ENCODE results near the gene RPUSD3. TPM values are rescaled to one million over a fixed set of nuclear protein-coding genes. Genes with fewer than 3 reads are reported as not detected.

The RPUSD3 gene
- total and polyA plus RNA-seq, 4 donors: 14.4 to 22.7 (median 18.8) TPM

DNA sequence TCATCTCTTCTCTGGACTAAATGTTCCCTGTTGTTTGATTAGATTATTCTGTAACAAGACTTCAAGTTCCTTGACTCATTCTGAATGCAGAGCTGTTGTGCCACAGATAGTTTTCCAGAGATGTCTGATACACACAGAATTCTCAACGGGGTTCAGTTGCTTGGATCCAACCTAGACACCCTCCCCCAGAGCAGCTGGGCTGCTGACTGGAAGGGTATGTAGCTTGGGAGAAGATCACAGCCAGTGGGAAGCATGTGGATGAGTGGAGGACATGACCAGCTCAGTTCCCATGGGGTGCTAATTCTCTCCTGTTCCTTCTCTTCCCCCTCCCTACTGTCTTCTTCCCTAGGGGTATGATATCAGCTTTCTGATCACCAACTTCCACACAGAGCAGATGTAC is 40.3 kb downstream of the RPUSD3 start:
- Histone ChIP-seq H3K4me1 (ENCODE audit: control insufficient read depth in 4 of 4, insufficient read depth in 4 of 4, low read length in 3 of 4) (no peaks in the 10 kb centered on the region), H3K36me3 (ENCODE audit: control insufficient read depth in 4 of 4, insufficient read depth in 3 of 4, low read depth in 1 of 4, low read length in 3 of 4) (peaks cover 22 to 72% (median 61%) of the 10 kb centered on the region in 4 donors), H3K9me3 (ENCODE audit: control insufficient read depth in 4 of 4, low read length in 3 of 4) (no peaks in the 10 kb centered on the region), H3K9ac (ENCODE audit: low read depth in 1 of 2, low read length in 2 of 2) (no peak overlapping the region), H3K27me3 (ENCODE audit: control insufficient read depth in 4 of 4, insufficient read depth in 4 of 4, low read length in 3 of 4) (no peaks in the 10 kb centered on the region), H3K27ac (ENCODE audit: low read depth in 1 of 2, low read length in 2 of 2) (no peak overlapping the region), H3K4me3 (ENCODE audit: low read depth in 1 of 3, low read length in 3 of 3) (no peak overlapping the region)
- TF ChIP-seq JUND (IDR thresholded peaks at IDR 0.05) (no peak), SP1 (IDR thresholded peaks at IDR 0.05) (no peak), RXRA (IDR thresholded peaks at IDR 0.05) (no peak), TAF1 (conservative IDR thresholded peaks at IDR 0.05) (no peak), YY1 (IDR thresholded peaks at IDR 0.05) (no peak), EGR1 (IDR thresholded peaks at IDR 0.05; ENCODE audit: low read depth in 2 of 2) (no peak), MAX (IDR thresholded peaks at IDR 0.05) (no peak), REST (IDR thresholded peaks at IDR 0.05) (no peak), FOXA2 (IDR thresholded peaks at IDR 0.05) (no peak)
- TF ChIP-seq, protein P1, sequence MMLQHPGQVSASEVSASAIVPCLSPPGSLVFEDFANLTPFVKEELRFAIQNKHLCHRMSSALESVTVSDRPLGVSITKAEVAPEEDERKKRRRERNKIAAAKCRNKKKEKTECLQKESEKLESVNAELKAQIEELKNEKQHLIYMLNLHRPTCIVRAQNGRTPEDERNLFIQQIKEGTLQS (IDR thresholded peaks at IDR 0.05): no peak
- 90% methylated on average over 1 of the region's 1 CpG for WGBS
- no peak for DNase-seq (ENCODE audit: low spot score)

GRCh38 chr3:9800529-9800928 is 43.3 kb downstream of the RPUSD3 start:
- Histone ChIP-seq H3K9ac (ENCODE audit: low read depth in 1 of 2, low read length in 2 of 2) (no peak overlapping the region), H3K9me3 (ENCODE audit: control insufficient read depth in 4 of 4, low read length in 3 of 4) (no peaks in the 10 kb centered on the region), H3K27me3 (ENCODE audit: control insufficient read depth in 4 of 4, insufficient read depth in 4 of 4, low read length in 3 of 4) (no peaks in the 10 kb centered on the region), H3K36me3 (ENCODE audit: control insufficient read depth in 4 of 4, insufficient read depth in 3 of 4, low read depth in 1 of 4, low read length in 3 of 4) (peaks cover 21 to 75% (median 61%) of the 10 kb centered on the region in 4 donors), H3K4me1 (ENCODE audit: control insufficient read depth in 4 of 4, insufficient read depth in 4 of 4, low read length in 3 of 4) (no peaks in the 10 kb centered on the region), H3K27ac (ENCODE audit: low read depth in 1 of 2, low read length in 2 of 2) (no peak overlapping the region), H3K4me3 (ENCODE audit: low read depth in 1 of 3, low read length in 3 of 3) (no peak overlapping the region)
- no peak for DNase-seq (ENCODE audit: low spot score)
- 88% methylated on average over 5 of the region's 5 CpGs for WGBS
- TF ChIP-seq YY1 (IDR thresholded peaks at IDR 0.05) (no peak), REST (IDR thresholded peaks at IDR 0.05) (no peak), JUND (IDR thresholded peaks at IDR 0.05) (no peak), GABPA (IDR thresholded peaks at IDR 0.05 in 1 of 2, conservative IDR thresholded peaks at IDR 0.05 in 1 of 2) (no peak), HNF4A (conservative IDR thresholded peaks at IDR 0.05) (no peak), RXRA (IDR thresholded peaks at IDR 0.05) (no peak), FOXA1 (IDR thresholded peaks at IDR 0.05) (no peak), SP1 (IDR thresholded peaks at IDR 0.05) (no peak), EGR1 (IDR thresholded peaks at IDR 0.05; ENCODE audit: low read depth in 2 of 2) (no peak), MAX (IDR thresholded peaks at IDR 0.05) (no peak), NR2F2 (IDR thresholded peaks at IDR 0.05) (no peak), TAF1 (conservative IDR thresholded peaks at IDR 0.05) (no peak), RAD21 (IDR thresholded peaks at IDR 0.05) (peak in 1 of 2 donors; percentile 50), HNF4G (IDR thresholded peaks at IDR 0.05) (no peak)
- TF ChIP-seq, protein P2, sequence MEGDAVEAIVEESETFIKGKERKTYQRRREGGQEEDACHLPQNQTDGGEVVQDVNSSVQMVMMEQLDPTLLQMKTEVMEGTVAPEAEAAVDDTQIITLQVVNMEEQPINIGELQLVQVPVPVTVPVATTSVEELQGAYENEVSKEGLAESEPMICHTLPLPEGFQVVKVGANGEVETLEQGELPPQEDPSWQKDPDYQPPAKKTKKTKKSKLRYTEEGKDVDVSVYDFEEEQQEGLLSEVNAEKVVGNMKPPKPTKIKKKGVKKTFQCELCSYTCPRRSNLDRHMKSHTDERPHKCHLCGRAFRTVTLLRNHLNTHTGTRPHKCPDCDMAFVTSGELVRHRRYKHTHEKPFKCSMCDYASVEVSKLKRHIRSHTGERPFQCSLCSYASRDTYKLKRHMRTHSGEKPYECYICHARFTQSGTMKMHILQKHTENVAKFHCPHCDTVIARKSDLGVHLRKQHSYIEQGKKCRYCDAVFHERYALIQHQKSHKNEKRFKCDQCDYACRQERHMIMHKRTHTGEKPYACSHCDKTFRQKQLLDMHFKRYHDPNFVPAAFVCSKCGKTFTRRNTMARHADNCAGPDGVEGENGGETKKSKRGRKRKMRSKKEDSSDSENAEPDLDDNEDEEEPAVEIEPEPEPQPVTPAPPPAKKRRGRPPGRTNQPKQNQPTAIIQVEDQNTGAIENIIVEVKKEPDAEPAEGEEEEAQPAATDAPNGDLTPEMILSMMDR (IDR thresholded peaks at IDR 0.05; ENCODE audit: low read depth, low read length, missing input control): peak; percentile 10
- TF ChIP-seq, protein P1 (IDR thresholded peaks at IDR 0.05): no peak
